Mammary epithelial cell (primary cell): Measurements from ENCODE around the gene SPRY4.

ENCODE experiments used
- CTCF ChIP-seq, 2 donors: IDR thresholded peaks in 1 of 2; conservative IDR thresholded peaks in 1 of 2; 2 replicates each; pipeline ENCODE4 v1.5.1; 2011 to 2012; ENCODE audit warnings: inconsistent platforms in 2 of 2, low read length in 2 of 2, mild to moderate bottlenecking in 2 of 2, control low read depth in 1 of 2, low read depth in 1 of 2; ENCODE audit not compliant: insufficient read depth in 1 of 2; ENCODE audit errors: extremely low read depth in 1 of 2
- EZH2 ChIP-seq: IDR thresholded peaks from 2 replicates; pipeline ENCODE4 v1.6.1; 2012; ENCODE audit warnings: low read length, inconsistent platforms, borderline replicate concordance

- TF ChIP-seq EZH2 (no peak), CTCF (conservative IDR thresholded peaks at IDR 0.05 in 1 of 2, IDR thresholded peaks at IDR 0.05 in 1 of 2; ENCODE audit: extremely low read depth in 1 of 2, insufficient read depth in 1 of 2, low read depth in 1 of 2, low read length in 2 of 2) (no peak)
Observed at GRCh38 chr5:142276517-142276916, 48.3 kb downstream of the SPRY4 start.
